Measurements from ENCODE around the gene MLKL.

The MLKL gene

DNA sequence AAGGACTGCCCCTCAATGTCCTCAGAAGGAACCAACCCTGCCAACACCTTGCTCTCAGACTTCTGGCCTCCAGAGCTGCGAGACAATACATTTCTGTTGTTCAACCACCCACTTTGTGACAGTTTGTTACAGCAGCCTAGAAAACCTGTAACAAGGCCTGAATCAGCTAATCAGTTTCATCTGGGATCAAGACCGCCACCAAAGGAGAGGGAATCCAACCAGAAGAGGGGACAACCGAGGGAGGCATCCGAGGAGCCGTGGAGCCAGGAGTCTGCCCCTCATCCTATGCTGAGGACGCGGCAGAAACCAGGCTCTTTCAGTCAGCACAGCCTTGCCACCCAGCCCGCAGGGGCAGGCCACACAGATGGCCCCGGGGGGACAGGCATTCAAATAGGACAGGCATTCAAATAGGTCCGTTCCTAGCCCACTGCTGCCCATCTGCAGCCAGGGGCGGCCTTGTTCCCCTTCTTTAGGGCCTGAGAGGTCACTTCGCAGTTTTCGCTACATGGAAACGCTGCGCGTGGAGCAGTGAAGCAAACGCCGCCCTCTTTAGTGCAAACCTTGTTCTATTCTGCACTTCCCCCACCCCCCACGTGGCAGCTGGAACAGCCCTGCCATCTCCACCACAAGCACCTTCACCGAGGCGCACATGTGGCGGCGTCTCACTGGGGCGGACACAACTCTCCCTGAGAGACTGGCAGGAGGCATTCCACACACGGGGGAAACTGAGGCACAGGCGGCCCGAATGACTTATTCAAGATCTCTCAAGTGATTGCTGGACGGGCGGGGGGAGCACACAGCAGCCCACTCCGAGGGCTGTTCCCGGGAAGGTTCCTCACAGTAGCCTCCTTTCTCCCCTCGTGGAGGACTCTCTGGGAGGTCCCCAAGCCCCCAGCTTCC, 47.3 kb upstream of the MLKL start:
- Histone ChIP-seq H3F3A (ENCODE audit: insufficient read depth, low read length) (no peaks in the 10 kb centered on the region), H3K4me3 (ENCODE audit: low read depth, low read length, poor library complexity, severe bottlenecking) (no peak overlapping the region)
- no peak for TF ChIP-seq EZH2 (IDR thresholded peaks at IDR 0.05; ENCODE audit: borderline replicate concordance, low read length)
- TF ChIP-seq, protein P1, sequence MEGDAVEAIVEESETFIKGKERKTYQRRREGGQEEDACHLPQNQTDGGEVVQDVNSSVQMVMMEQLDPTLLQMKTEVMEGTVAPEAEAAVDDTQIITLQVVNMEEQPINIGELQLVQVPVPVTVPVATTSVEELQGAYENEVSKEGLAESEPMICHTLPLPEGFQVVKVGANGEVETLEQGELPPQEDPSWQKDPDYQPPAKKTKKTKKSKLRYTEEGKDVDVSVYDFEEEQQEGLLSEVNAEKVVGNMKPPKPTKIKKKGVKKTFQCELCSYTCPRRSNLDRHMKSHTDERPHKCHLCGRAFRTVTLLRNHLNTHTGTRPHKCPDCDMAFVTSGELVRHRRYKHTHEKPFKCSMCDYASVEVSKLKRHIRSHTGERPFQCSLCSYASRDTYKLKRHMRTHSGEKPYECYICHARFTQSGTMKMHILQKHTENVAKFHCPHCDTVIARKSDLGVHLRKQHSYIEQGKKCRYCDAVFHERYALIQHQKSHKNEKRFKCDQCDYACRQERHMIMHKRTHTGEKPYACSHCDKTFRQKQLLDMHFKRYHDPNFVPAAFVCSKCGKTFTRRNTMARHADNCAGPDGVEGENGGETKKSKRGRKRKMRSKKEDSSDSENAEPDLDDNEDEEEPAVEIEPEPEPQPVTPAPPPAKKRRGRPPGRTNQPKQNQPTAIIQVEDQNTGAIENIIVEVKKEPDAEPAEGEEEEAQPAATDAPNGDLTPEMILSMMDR (IDR thresholded peaks at IDR 0.05; ENCODE audit: low read length) = no peak

DNA sequence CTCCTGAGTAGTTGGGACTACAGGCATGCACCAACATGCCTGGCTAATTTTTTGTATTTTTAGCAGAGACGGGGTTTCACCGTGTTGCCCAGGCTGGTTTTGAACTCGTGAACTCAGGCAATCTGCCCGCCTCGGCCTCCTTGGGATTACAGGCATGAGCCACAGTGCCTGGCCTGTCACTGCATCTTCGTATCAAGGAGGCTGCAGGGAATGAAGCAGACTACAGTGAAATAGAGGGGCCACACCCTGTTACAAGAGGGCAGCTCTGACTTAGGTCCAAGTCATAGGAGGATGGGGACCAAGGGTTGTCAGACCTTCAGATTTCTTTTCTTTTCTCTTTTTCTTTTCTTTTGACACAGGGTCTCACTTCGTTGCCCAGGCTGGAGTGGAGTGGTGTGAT, 45.3 kb upstream of the MLKL start:
- no peak overlapping the region for H3K4me2 ChIP-seq (ENCODE audit: low read length)
- H4K20me1 ChIP-seq (ENCODE audit: insufficient read depth, low read length) = no peaks in the 10 kb centered on the region
- H3K4me1 ChIP-seq (ENCODE audit: insufficient read depth, low read length, severe bottlenecking) = no peaks in the 10 kb centered on the region
- no peaks in the 10 kb centered on the region for H3K9me2 ChIP-seq (ENCODE audit: low read depth, low read length)
- no peak for TF ChIP-seq EZH2 (IDR thresholded peaks at IDR 0.05; ENCODE audit: borderline replicate concordance, low read length)
- TF ChIP-seq, protein P1 (IDR thresholded peaks at IDR 0.05; ENCODE audit: low read length) = no peak
- H3K36me3 ChIP-seq (ENCODE audit: insufficient read depth, low read length) = no peaks in the 10 kb centered on the region
- no peak overlapping the region for H3K27ac ChIP-seq (ENCODE audit: low read depth, low read length, poor library complexity, severe bottlenecking)
- H3F3A ChIP-seq (ENCODE audit: insufficient read depth, low read length) = no peaks in the 10 kb centered on the region
- H3K9me3 ChIP-seq (ENCODE audit: low read length) = no peaks in the 10 kb centered on the region
- no peaks in the 10 kb centered on the region; the same call in 1 of the 2 replicates for H3K27me3 ChIP-seq (ENCODE audit: insufficient read depth, low read length)
- H3K4me3 ChIP-seq (ENCODE audit: low read depth, low read length, poor library complexity, severe bottlenecking) = no peak overlapping the region
- no peak overlapping the region for H2AFZ ChIP-seq (ENCODE audit: low read length)
- H3K79me2 ChIP-seq (ENCODE audit: insufficient read depth, low read length) = no peaks in the 10 kb centered on the region
- no peak overlapping the region for H3K9ac ChIP-seq (ENCODE audit: low read length)

More for the DNA sequence above, 47.3 kb upstream of the MLKL start:
- Histone ChIP-seq H4K20me1 (ENCODE audit: insufficient read depth, low read length) (no peaks in the 10 kb centered on the region), H3K4me1 (ENCODE audit: insufficient read depth, low read length, severe bottlenecking) (no peaks in the 10 kb centered on the region), H3K27ac (ENCODE audit: low read depth, low read length, poor library complexity, severe bottlenecking) (no peak overlapping the region), H3K9me3 (ENCODE audit: low read length) (no peaks in the 10 kb centered on the region), H3K4me2 (ENCODE audit: low read length) (no peak overlapping the region), H3K79me2 (ENCODE audit: insufficient read depth, low read length) (no peaks in the 10 kb centered on the region), H3K27me3 (ENCODE audit: insufficient read depth, low read length) (no peaks in the 10 kb centered on the region; the same call in 1 of the 2 replicates), H2AFZ (ENCODE audit: low read length) (no peak overlapping the region), H3K9me2 (ENCODE audit: low read depth, low read length) (no peaks in the 10 kb centered on the region), H3K9ac (ENCODE audit: low read length) (no peak overlapping the region), H3K36me3 (ENCODE audit: insufficient read depth, low read length) (no peaks in the 10 kb centered on the region)

- no peak overlapping the region for H2AFZ ChIP-seq (ENCODE audit: low read length)
- H3K27ac ChIP-seq (ENCODE audit: low read depth, low read length, poor library complexity, severe bottlenecking) = no peak overlapping the region
- no peak overlapping the region for H3K4me3 ChIP-seq (ENCODE audit: low read depth, low read length, poor library complexity, severe bottlenecking)
- no peaks in the 10 kb centered on the region for H4K20me1 ChIP-seq (ENCODE audit: insufficient read depth, low read length)
- no peaks in the 10 kb centered on the region for H3F3A ChIP-seq (ENCODE audit: insufficient read depth, low read length)
- TF ChIP-seq, protein P1 (IDR thresholded peaks at IDR 0.05; ENCODE audit: low read length) = no peak
- no peak for TF ChIP-seq EZH2 (IDR thresholded peaks at IDR 0.05; ENCODE audit: borderline replicate concordance, low read length)
- H3K4me1 ChIP-seq (ENCODE audit: insufficient read depth, low read length, severe bottlenecking) = no peaks in the 10 kb centered on the region
- no peak overlapping the region for H3K9ac ChIP-seq (ENCODE audit: low read length)
- H3K36me3 ChIP-seq (ENCODE audit: insufficient read depth, low read length) = no peaks in the 10 kb centered on the region
- H3K9me3 ChIP-seq (ENCODE audit: low read length) = no peaks in the 10 kb centered on the region
- H3K79me2 ChIP-seq (ENCODE audit: insufficient read depth, low read length) = no peaks in the 10 kb centered on the region
- no peaks in the 10 kb centered on the region; the same call in 1 of the 2 replicates for H3K27me3 ChIP-seq (ENCODE audit: insufficient read depth, low read length)
- no peak overlapping the region for H3K4me2 ChIP-seq (ENCODE audit: low read length)
- no peaks in the 10 kb centered on the region for H3K9me2 ChIP-seq (ENCODE audit: low read depth, low read length)
These were observed 44.5 kb upstream of the MLKL start for GRCh38 chr16:74745109-74745615.

All from OCI-LY1 (cell line).